ENCODE data around the gene MMD2. TPM values are rescaled to one million over a fixed set of nuclear protein-coding genes. Genes with fewer than 3 reads are reported as not detected.

The MMD2 gene
- total RNA-seq, 4 donors from 2014 or later, result not detected

- H3K27me3 ChIP-seq, result no peaks in the 10 kb centered on the region
- TF ChIP-seq, protein P1, sequence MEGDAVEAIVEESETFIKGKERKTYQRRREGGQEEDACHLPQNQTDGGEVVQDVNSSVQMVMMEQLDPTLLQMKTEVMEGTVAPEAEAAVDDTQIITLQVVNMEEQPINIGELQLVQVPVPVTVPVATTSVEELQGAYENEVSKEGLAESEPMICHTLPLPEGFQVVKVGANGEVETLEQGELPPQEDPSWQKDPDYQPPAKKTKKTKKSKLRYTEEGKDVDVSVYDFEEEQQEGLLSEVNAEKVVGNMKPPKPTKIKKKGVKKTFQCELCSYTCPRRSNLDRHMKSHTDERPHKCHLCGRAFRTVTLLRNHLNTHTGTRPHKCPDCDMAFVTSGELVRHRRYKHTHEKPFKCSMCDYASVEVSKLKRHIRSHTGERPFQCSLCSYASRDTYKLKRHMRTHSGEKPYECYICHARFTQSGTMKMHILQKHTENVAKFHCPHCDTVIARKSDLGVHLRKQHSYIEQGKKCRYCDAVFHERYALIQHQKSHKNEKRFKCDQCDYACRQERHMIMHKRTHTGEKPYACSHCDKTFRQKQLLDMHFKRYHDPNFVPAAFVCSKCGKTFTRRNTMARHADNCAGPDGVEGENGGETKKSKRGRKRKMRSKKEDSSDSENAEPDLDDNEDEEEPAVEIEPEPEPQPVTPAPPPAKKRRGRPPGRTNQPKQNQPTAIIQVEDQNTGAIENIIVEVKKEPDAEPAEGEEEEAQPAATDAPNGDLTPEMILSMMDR (IDR thresholded peaks at IDR 0.05), result no peak
- TF ChIP-seq POLR2A (IDR thresholded peaks at IDR 0.05), result no peak
- no peak for DNase-seq
- H3K4me3 ChIP-seq, result no peak overlapping the region
- no peaks in the 10 kb centered on the region for H3K36me3 ChIP-seq
- intact Hi-C loops (cut with DNase I; ENCODE audit: low total_unique reads), result loop anchor here (10.0 kb wide), 1 partner anchor 93 kb away; no protein-coding TSS in a partner anchor
- no peaks in the 10 kb centered on the region for H3K4me1 ChIP-seq
- H3K9me3 ChIP-seq, result no peaks in the 10 kb centered on the region
- no peak overlapping the region for H3K27ac ChIP-seq
These were observed 70.8 kb downstream of the MMD2 start for GRCh38 chr7:4888161-4888560.

- no peak for TF ChIP-seq POLR2A (IDR thresholded peaks at IDR 0.05)
- H3K9me3 ChIP-seq, result no peaks in the 10 kb centered on the region
- no peaks in the 10 kb centered on the region for H3K4me1 ChIP-seq
- H3K27me3 ChIP-seq, result no peaks in the 10 kb centered on the region
- H3K27ac ChIP-seq, result no peak overlapping the region
- intact Hi-C loops (cut with DNase I; ENCODE audit: low total_unique reads), result loop anchor here (10.0 kb wide), 1 partner anchor 92 kb away; no protein-coding TSS in a partner anchor
- DNase-seq, result no peak
- H3K36me3 ChIP-seq, result no peaks in the 10 kb centered on the region
- H3K4me3 ChIP-seq, result no peak overlapping the region
These were observed 72.3 kb downstream of the MMD2 start for GRCh38 chr7:4886671-4887070.

DNA sequence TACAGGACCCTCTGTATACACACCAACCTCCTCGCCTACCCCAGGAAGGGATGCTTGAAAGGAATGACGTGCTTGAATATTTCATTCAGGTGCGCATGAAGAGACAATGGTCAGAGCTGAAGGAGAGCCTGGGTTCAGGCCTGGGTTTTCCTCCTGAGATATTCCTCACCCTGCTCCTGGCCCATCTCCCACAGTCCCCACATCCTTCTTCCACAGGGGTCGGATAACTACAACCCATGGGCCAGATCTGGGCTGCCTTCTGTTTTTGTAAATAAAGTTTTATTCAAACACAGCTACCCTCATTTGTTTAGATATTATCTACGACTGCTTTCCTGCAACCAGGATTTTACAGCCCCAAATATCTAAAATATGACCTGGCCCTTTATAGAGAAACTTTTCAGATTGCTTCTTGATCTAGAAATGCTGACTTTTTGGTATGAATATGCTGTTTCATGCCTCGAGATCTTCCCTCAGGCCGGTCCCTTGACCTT, 73.6 kb downstream of the MMD2 start:
- no peak for DNase-seq
- H3K27me3 ChIP-seq, result no peaks in the 10 kb centered on the region
- H3K27ac ChIP-seq, result no peak overlapping the region
- no peak overlapping the region for H3K4me3 ChIP-seq
- intact Hi-C loops (cut with DNase I; ENCODE audit: low total_unique reads), result loop anchor here (10.0 kb wide), 1 partner anchor 91 kb away; no protein-coding TSS in a partner anchor
- H3K4me1 ChIP-seq, result no peaks in the 10 kb centered on the region
- no peaks in the 10 kb centered on the region for H3K36me3 ChIP-seq
- no peaks in the 10 kb centered on the region for H3K9me3 ChIP-seq
- TF ChIP-seq, protein P1 (IDR thresholded peaks at IDR 0.05), result no peak
- no peak for TF ChIP-seq POLR2A (IDR thresholded peaks at IDR 0.05)

- Histone ChIP-seq H3K4me3 (no peak overlapping the region), H3K36me3 (no peaks in the 10 kb centered on the region), H3K27me3 (no peaks in the 10 kb centered on the region), H3K4me1 (no peaks in the 10 kb centered on the region), H3K9me3 (no peaks in the 10 kb centered on the region), H3K27ac (peak overlapping the region in 1 of 2 donors; percentile 6)
- DNase-seq, result no peak
- TF ChIP-seq POLR2A (IDR thresholded peaks at IDR 0.05), result no peak
- TF ChIP-seq, protein P1 (IDR thresholded peaks at IDR 0.05), result no peak
- intact Hi-C loops (cut with DNase I; ENCODE audit: low total_unique reads), result loop anchor here (5.0 to 10.0 kb wide), 2 partner anchors 89 to 202 kb away; partner anchors contain the start of gene FOXK1
These were observed 74.8 kb downstream of the MMD2 start for GRCh38 chr7:4884164-4884563.

- H3K9me3 ChIP-seq, result no peaks in the 10 kb centered on the region
- H3K36me3 ChIP-seq, result no peaks in the 10 kb centered on the region
- peak within 1 kb of the TSS; percentile 86 to 87 for H3K27ac ChIP-seq
- TF ChIP-seq POLR2A (IDR thresholded peaks at IDR 0.05), result peak in 1 of 2 donors; percentile 53
- TF ChIP-seq, protein P1 (IDR thresholded peaks at IDR 0.05), result peak; percentile 82 to 91 (median 86)
- H3K27me3 ChIP-seq, result no peaks in the 10 kb centered on the region
- peak; percentile 96 to 97 for DNase-seq
- no peaks in the 10 kb centered on the region for H3K4me1 ChIP-seq
- intact Hi-C loops (cut with DNase I; ENCODE audit: low total_unique reads), result loop anchor here (5.0 to 10.0 kb wide), 2 partner anchors 89 to 201 kb away; partner anchors contain the start of gene FOXK1
- peak within 1 kb of the TSS; percentile 36 to 54 for H3K4me3 ChIP-seq
These were observed 75.4 kb downstream of the MMD2 start, which contains the start of gene RADIL for GRCh38 chr7:4883372-4884144. Gene RADIL (minus strand): TSS chr7:4883716. CDS start chr7:4878139, 5,577 bp downstream.

Data from uterus (tissue), 4 donors.